GM21576 (cell line): ENCODE measurements around the gene MOCS2.
A peak's percentile ranks its signal among the peaks of the same experiment; 100 is the strongest.

Source experiments
- ATAC-seq: cut with Tn5 transposase; IDR thresholded peaks from one replicate; pipeline ENCODE4 v1.9.1; 2021; ENCODE audit warnings: mild to moderate bottlenecking, moderate library complexity; ENCODE audit not compliant: unreplicated experiment

MOCS2 gene

DNA sequence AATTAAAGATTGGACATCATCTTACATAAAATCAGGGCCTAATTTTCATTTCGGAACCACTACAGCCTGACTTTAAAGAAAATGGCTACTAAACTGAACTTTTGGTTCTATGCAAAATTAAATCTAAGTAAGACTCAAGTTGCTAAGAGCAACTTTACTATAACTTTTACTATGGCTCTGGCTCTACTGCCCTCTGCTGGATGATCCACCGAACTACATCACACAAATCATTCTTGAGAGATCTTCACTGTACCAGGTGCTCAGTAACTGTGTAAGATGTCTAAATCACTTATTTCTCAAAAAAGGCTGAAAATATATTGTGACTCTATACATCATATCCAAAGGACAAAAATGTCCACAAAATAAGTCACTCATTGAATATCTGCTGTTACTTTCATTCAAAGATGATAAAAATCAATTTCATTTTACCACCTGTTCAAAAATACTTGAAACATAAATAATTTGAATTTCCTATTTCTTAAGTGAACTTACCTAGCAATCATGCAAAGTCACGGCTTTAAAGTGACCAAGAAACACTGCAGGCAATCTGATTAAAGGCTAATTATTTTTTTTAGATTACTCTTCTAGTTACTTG lies 13.5 kb downstream of the MOCS2 start:
- ATAC-seq, result peak; percentile 65

DNA sequence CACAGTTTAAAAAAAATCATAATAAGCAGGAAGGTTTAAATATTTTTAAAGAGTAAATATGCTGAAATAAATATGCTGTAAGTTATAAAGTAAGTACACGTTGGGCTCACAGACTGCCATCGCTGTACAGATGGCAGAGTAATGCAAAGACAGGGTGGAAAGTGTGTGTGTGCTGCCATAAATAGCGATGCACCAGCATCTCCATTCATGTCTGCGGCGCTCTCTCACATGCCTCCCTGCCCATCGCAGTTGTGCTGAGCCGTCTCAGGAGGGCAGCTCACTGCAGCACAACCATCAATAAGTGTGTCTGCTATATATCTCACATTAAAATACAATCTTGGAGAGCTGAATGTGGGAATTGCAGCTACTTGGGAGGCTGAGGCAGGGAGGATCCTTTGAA lies 14.3 kb downstream of the MOCS2 start:
- no peak for ATAC-seq

DNA sequence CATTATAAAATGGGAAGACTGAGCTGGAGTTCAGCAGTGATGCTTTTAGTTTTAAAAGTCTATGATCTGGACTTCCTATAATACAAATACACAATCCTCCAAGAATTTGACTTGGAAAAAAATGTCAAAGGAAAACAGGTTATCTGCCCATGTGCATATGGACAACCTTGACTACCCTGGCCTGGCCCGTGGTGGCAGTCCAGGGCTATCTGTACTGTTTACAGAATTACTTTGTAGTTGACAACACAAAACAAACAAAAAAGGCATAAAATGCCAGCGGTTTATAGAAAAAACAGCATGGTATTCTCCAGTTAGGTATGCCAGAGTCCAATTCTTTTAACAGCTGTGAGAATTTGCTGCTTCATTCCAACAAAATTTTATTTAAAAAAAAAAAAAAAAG lies 17.3 kb downstream of the MOCS2 start:
- ATAC-seq, result no peak

DNA sequence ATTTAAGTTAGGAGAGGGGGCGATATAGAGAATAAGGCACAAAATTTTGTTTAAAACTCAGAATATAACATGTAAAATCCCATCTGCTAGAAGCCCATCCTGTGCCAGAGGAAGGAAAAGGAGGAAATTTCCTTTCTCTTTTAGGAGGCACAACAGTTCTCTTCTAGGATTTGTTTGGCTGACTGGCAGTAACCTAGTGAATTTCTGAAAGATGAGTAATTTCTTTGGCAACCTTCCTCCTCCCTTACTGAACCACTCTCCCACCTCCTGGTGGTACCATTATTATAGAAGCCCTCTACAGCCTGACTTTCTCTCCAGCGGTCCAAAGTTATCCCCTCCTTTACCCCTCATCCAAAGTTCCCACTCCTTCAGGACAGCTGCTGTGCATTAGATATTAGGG lies 18.3 kb downstream of the MOCS2 start:
- ATAC-seq, result no peak

DNA sequence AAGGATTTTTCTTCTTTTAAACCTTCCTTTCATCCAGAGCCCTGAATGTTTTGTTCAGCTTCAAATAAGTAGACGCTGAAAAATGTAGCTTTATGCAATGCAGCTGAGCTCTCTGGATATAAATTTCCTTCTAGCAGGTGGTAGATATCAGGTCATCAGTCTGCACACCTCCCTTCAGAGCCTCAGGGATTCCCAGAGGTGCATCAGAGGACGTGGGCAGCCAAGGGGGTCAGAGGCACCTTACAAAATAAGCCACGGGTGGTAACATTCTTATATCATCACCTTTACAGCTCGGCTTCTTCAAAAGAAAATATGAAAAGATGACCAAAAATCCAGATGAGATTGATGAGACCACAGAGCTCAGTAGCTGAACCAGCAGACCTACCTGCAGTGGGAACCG lies 19.3 kb downstream of the MOCS2 start:
- no peak for ATAC-seq

- peak; percentile 89 for ATAC-seq
Measured at GRCh38 chr5:53089481-53089991, 20.0 kb downstream of the MOCS2 start.

DNA sequence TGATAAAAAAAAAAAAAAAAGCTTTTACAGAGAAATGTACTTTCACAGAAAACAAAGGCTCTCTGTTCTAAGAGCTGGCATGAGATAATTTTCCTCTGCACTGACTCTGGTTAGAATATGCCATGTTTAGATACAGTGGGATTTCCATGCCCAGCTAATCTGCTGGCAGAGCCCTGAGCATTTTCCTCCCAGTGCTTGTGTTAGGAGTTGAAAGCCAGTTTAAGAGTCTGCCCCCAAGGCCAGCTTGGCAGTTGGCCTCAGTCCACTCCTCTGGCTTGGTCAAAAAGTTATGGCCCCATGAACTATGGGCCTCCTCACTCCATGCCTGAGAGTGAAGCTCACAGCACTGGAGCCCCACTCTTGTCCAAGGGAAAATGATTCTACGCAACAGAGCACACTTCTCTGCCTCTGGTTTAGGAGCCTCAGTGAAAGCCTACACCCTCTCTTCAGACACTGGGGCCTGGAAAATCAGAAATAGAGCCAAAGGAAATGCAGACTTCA lies 21.9 kb downstream of the MOCS2 start:
- no peak for ATAC-seq

- no peak for ATAC-seq
Measured at GRCh38 chr5:53087171-53087570, 22.4 kb downstream of the MOCS2 start.

DNA sequence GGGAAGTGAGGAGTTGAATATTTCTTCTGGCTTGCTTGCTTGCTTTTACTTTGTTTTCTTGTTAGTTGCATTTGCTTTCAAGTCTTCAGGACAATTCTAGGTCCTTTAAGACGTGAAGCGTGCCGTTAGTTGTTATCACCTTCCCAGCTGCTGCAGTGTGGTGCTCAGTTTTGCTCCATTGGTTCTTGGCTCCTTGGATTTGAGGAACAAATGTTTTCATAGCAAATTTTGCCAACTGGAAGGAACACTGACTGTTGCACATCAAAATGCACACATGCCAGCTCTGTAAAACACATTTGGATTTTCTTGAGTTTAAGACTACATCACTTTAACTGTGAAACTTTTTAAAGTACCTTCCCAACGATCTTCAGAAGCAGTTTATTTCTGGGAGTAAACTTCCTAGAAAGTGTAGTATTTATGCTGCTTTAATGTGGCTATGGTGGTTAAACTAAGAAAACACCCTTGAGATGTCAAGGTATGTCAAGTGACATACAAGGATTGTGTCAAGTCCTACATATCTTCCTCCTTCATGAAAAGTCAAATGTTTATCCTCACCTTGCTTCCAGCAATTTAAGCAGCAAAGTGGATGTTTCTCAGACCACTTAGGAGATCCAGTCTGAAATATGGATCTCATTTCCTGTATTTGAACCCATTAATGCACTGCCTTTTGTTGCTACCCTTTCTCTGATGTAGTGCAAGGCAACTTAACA lies 24.9 kb downstream of the MOCS2 start:
- ATAC-seq, result no peak

GRCh38 chr5:53083927-53084326 lies 25.6 kb downstream of the MOCS2 start:
- ATAC-seq, result no peak

GRCh38 chr5:53080271-53080670 lies 29.3 kb downstream of the MOCS2 start:
- no peak for ATAC-seq

DNA sequence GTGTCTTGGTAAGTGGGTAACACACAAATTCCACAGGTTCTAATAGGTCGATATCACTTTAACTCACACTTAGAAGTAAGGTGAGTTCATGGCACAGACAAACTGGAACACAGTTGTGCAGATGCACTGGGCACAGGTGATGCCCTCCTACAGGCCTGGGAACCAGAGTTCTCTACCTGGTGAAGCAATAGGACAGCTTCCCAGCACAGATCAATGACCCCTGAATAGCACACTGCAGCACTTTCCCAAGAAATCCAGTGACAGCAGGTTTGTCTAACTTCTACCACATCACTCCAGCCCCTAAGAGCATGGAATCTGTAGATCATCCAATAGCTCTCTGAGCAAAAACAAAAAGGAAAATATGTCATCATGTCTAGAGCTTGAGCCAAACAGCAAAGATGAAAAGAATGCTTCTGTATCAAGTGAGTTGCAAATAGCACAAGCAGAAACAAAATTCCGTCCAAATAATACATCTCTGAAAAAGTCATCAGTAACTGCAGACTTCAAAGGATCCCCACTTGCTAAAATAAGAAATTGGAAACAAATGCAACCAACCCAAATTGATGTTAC lies 33.5 kb downstream of the MOCS2 start:
- ATAC-seq, result no peak

GRCh38 chr5:53073348-53073747 lies 36.2 kb downstream of the MOCS2 start:
- ATAC-seq, result no peak

DNA sequence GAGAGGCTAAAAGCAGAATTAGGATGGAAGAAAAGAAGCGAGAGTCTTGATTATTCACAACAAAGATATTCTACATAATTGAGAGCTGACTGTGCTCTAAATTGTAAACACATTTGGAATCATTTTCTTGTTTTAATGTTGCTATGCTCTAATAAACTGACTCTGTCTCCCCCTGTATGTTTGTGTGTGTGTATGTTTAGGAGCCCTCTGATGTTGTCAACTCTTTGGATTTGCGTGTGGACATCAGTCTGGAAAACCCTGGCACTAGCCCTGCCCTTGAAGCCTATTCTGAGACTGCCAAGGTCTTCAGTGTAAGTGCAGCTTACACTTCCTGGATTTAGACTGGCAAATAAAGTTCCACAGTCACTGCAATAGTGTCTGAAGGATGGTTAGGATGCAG lies 37.8 kb downstream of the MOCS2 start:
- ATAC-seq, result no peak

- no peak for ATAC-seq
Measured at GRCh38 chr5:53071298-53071697, 38.3 kb downstream of the MOCS2 start.

- no peak for ATAC-seq
Measured at GRCh38 chr5:53069626-53070025, 39.9 kb downstream of the MOCS2 start.

GRCh38 chr5:53068291-53068836 lies 41.2 kb downstream of the MOCS2 start:
- ATAC-seq, result no peak

DNA sequence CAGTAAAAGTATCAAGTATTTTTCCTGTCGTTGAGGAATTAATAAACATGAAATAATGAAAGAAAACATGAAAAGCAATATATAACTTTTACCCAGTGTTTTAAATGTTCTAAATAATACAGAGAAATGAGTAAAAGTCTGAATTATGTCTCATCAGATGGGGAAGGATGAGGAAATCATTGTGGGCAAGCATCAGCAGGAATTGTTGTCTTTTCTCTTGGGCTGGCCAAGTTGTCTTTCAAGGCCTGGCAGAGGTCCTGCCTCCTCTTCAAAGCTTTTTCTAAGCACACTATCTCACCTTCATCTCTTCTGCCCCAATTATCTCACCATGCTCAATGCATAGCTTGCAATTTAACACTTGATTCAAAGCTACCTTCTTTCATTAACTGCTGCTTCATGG lies 41.9 kb downstream of the MOCS2 start:
- no peak for ATAC-seq

DNA sequence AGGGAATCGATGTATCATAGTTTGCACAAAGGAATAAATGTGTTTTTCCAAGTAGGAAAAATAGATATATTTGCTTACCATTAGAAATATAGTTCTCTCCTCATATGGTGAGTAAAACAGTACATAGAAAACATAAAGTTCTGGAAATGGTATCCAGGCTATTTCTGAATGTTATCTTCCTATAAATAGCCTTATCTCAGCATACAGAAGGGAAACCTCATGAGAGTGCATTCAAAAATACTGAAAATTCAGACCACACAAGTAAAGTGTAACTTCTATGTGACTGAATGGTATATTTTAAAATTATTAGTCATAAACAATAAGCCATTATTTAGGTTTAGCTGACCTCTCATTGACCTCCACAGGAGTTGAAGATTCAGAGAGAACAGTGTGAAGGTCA lies 43.5 kb downstream of the MOCS2 start:
- ATAC-seq, result no peak

DNA sequence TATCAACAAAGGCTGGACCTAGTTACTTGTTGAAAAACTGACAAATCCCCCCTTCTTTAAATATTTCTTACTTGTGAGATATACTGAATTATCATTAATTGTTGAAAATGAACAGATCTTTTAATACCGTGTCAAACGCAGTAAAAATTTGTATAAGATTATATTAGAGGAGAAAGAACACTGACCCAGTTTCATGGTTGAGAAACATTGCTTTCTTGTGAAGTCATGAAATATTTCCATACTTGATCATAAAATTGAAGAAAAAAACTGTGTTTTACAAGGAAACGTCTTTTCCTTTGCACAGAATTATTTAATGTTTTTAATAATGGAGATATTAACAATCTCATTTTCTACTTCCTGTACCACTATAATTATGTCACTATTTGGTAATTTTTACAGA lies 45.8 kb downstream of the MOCS2 start:
- no peak for ATAC-seq

DNA sequence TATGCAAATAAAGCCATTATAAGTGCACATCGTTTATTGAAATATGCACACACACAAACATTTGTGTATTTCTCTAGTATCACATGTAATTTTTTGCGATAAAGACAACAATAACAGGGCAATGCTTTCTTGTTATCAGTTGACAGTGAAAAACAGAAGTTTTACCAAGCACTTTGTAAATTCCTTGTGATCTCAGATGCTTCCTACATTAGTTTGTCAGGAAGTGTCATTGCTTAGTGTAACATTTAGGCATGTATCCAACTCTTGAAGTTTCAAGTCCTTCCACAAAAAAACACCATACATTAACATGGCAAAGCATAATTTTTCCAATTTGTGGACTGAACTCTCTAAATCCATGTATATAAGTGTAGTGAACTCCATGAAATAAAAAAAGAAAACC lies 46.4 kb downstream of the MOCS2 start:
- no peak for ATAC-seq

GRCh38 chr5:53059281-53059680 lies 50.3 kb downstream of the MOCS2 start:
- ATAC-seq, result no peak
